Hepatocyte (in vitro differentiated cells): ENCODE measurements around the gene FGGY. TPM values are rescaled to one million over a fixed set of nuclear protein-coding genes. Genes with fewer than 3 reads are reported as not detected.

ENCODE experiments used
- DNase-seq: peaks from one replicate; pipeline ENCODE4 v3.0.0-alpha.2; 2016; ENCODE audit warnings: low spot score
- H2AFZ ChIP-seq: fragments of 200-600 bp; sonication (generic); 2 replicates; pipeline ENCODE4 v1.6.0; 2016; ENCODE audit warnings: antibody characterized with exemption, mild to moderate bottlenecking
- H3K27ac ChIP-seq: fragments of 200-600 bp; sonication (generic); 2 replicates; pipeline ENCODE4 v1.5.1; 2016; ENCODE audit warnings: mild to moderate bottlenecking
- H3K27me3 ChIP-seq: fragments of 200-600 bp; sonication (generic); 2 replicates; pipeline ENCODE4 v1.6.1; 2016
- H3K36me3 ChIP-seq: fragments of 200-600 bp; sonication (generic); replicated peaks from 2 replicates; pipeline ENCODE4 v1.5.1; 2016; ENCODE audit warnings: low read depth; ENCODE audit not compliant: insufficient read depth
- H3K4me1 ChIP-seq: fragments of 200-600 bp; sonication (generic); 2 replicates; pipeline ENCODE4 v1.5.1; 2016; ENCODE audit warnings: mild to moderate bottlenecking, moderate library complexity; ENCODE audit not compliant: insufficient read depth
- H3K4me2 ChIP-seq: fragments of 200-600 bp; sonication (generic); 2 replicates; pipeline ENCODE4 v1.6.0; 2016
- H3K4me3 ChIP-seq: fragments of 200-600 bp; sonication (generic); 2 replicates; pipeline ENCODE4 v1.5.1; 2016; ENCODE audit warnings: mild to moderate bottlenecking
- H3K79me2 ChIP-seq: fragments of 200-600 bp; sonication (generic); 2 replicates; pipeline ENCODE4 v1.6.0; 2017; ENCODE audit warnings: mild to moderate bottlenecking
- H3K9me2 ChIP-seq: fragments of 200-600 bp; sonication (generic); replicated peaks from 2 replicates; pipeline ENCODE4 v1.6.0; 2017; ENCODE audit warnings: mild to moderate bottlenecking; ENCODE audit not compliant: insufficient read depth
- H3K9me3 ChIP-seq: fragments of 200-600 bp; sonication (generic); 2 replicates; pipeline ENCODE4 v1.5.1; 2016; ENCODE audit warnings: low read depth, mild to moderate bottlenecking
- H4K20me1 ChIP-seq: fragments of 200-600 bp; sonication (generic); 2 replicates; pipeline ENCODE4 v1.6.0; 2016; ENCODE audit warnings: mild to moderate bottlenecking; ENCODE audit not compliant: insufficient read depth, poor library complexity, severe bottlenecking
- CTCF ChIP-seq: fragments of 200-600 bp; sonication (generic); IDR thresholded peaks from 2 replicates; pipeline ENCODE4 v1.5.1; 2016; ENCODE audit warnings: antibody characterized with exemption, mild to moderate bottlenecking; ENCODE audit not compliant: poor library complexity
- EZH2 ChIP-seq: fragments of 200-600 bp; sonication (generic); IDR thresholded peaks from 2 replicates; pipeline ENCODE4 v1.6.1; 2016; ENCODE audit warnings: antibody characterized with exemption, mild to moderate bottlenecking, borderline replicate concordance
- EZH2phosphoT487 ChIP-seq: fragments of 200-600 bp; sonication (generic); IDR thresholded peaks from one replicate; pipeline ENCODE4 v1.6.1; 2018; ENCODE audit warnings: antibody characterized with exemption, mild to moderate bottlenecking, low read depth, moderate library complexity; ENCODE audit not compliant: unreplicated experiment, severe bottlenecking
- WGBS: methylation state at CpG from one replicate; pipeline ENCODE4 v1.1.6; 2016; ENCODE audit warnings: low lambda C conversion rate; ENCODE audit errors: missing lambda C conversion rate; 5-methylcytosine and 5-hydroxymethylcytosine counted together
- polyA plus RNA-seq: library from polyadenylated mRNA; unstranded; fragments of >200 nt; fragmentation: Nextera tagmentation; extraction: Ambion mirVana; gene quantifications from 2 replicates; pipeline ENCODE4 v1.2.1, GENCODE V29; 2016
- total RNA-seq: library from RNA; depleted of rRNA; stranded (reverse); fragments of >200 nt; gene quantifications from 2 replicates; pipeline ENCODE4 v1.2.3, GENCODE V29; 2014

Gene FGGY
- total and polyA plus RNA-seq, 2 experiments from 2014 or later, result 18.0 to 20.6 TPM

DNA sequence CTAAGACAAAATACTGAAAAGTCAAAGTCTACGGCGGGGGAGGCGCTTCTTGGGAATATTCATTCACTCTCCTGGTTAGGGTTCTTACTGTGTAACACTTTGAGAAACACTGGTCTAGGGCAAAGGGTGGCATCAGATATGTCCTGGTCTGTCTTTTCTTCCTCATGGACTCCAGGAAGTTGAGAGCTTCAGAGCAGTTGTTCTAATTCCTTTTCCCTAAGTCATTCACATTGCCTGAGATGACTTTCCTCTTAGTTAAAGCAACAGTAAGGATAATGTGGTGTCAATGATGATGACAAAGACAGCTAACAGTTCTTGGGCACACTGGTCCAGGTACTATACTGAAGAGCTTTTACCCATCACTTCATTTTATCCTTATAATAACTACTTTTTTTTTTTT is 27.0 kb downstream of the FGGY start:
- 100% methylated on average over 3 of the region's 3 CpGs for WGBS
- H3K27ac ChIP-seq, result no peak overlapping the region
- no peaks in the 10 kb centered on the region for H4K20me1 ChIP-seq
- H3K4me2 ChIP-seq, result no peak overlapping the region
- no peaks in the 10 kb centered on the region for H3K36me3 ChIP-seq
- H2AFZ ChIP-seq, result no peak overlapping the region
- no peaks in the 10 kb centered on the region for H3K27me3 ChIP-seq
- no peaks in the 10 kb centered on the region for H3K79me2 ChIP-seq
- no peak overlapping the region for H3K4me3 ChIP-seq
- no peak for DNase-seq
- H3K9me3 ChIP-seq, result no peaks in the 10 kb centered on the region
- no peak for TF ChIP-seq EZH2phosphoT487
- no peak for TF ChIP-seq EZH2
- TF ChIP-seq CTCF, result no peak
- H3K4me1 ChIP-seq, result no peaks in the 10 kb centered on the region
- H3K9me2 ChIP-seq, result no peaks in the 10 kb centered on the region

GRCh38 chr1:59328353-59328752 is 31.5 kb downstream of the FGGY start:
- WGBS, result 100% methylated on average over 2 of the region's 2 CpGs
- H3K9me3 ChIP-seq, result no peaks in the 10 kb centered on the region

GRCh38 chr1:59329412-59330053 is 32.6 kb downstream of the FGGY start:
- H3K79me2 ChIP-seq, result no peaks in the 10 kb centered on the region
- no peak overlapping the region for H3K4me3 ChIP-seq
- no peaks in the 10 kb centered on the region for H4K20me1 ChIP-seq
- H3K9me2 ChIP-seq, result no peaks in the 10 kb centered on the region
- H3K4me2 ChIP-seq, result no peak overlapping the region
- H3K27ac ChIP-seq, result no peak overlapping the region
- WGBS, result 86% methylated on average over 4 of the region's 4 CpGs
- H2AFZ ChIP-seq, result no peak overlapping the region
- no peaks in the 10 kb centered on the region for H3K36me3 ChIP-seq
- TF ChIP-seq CTCF (no peak), EZH2phosphoT487 (no peak), EZH2 (no peak)
- H3K9me3 ChIP-seq, result no peaks in the 10 kb centered on the region
- no peaks in the 10 kb centered on the region for H3K4me1 ChIP-seq
- H3K27me3 ChIP-seq, result no peaks in the 10 kb centered on the region
- DNase-seq, result no peak

More at GRCh38 chr1:59328353-59328752, 31.5 kb downstream of the FGGY start:
- Histone ChIP-seq H3K79me2 (no peaks in the 10 kb centered on the region), H2AFZ (no peak overlapping the region), H3K4me3 (no peak overlapping the region), H4K20me1 (no peaks in the 10 kb centered on the region), H3K4me1 (no peaks in the 10 kb centered on the region), H3K36me3 (no peaks in the 10 kb centered on the region), H3K27ac (no peak overlapping the region), H3K4me2 (no peak overlapping the region), H3K9me2 (no peaks in the 10 kb centered on the region), H3K27me3 (no peaks in the 10 kb centered on the region)
- no peak for DNase-seq
- TF ChIP-seq EZH2phosphoT487, result no peak
- TF ChIP-seq CTCF, result no peak
- no peak for TF ChIP-seq EZH2
